A549 treated with AZD2906 at 1 μM for 4 hours (cell line): ENCODE results near the gene IRF7. TPM values are rescaled to one million over a fixed set of nuclear protein-coding genes. Genes with fewer than 3 reads are reported as not detected.

Experiments
- total RNA-seq: library from RNA; stranded (reverse); fragments of 200-300 nt; extraction: Qiagen RNA extraction; gene quantifications from 5 replicates; pipeline ENCODE4 v1.2.3, GENCODE V29; 2022

IRF7 gene
- 4.5 to 8.4 TPM (median 7.3 TPM) in 5 replicates for total RNA-seq

DNA sequence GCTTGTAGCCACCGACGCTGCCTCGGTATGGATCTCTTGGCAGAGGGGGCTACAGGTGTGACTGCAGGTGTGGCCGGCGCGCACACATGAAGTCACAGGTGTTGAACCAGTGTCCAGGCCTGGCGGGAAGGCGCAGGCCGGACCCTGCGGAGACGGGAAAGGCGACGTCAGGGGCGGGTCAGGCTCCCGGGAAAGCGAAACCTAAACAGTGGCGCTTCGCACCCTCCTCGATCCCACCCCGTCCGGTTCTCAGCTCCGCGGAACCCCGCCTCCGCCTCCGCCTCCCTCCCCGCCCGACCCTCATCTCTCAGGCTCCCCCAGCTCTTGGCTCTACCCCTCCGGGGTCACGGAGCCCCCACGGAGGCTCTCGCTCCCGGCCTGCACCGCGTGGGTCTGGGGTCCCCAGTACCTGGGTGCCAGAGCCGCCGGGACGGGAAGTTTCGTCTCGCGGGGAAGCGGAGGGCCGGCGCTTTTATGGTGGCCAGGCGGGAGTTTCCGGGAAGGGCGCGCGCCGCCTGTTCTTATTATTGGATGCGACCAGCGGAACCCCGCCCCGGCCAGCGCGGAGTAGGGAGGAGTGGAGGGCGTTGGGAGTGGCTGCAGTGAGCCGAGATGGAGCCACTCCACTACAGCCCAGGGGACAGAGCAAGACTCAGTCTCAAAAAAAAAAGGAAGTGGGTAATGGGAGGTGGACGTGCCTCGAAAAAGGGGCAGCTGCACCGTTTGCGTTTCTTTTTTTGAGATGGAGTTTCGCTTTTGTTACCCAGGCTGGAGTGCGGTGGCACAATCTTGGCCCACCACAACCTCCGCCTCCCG, at the start of gene IRF7:
TSS of gene IRF7 (minus strand) at position 447 of the 816 bp plus-strand sequence. CDS start 586 bp downstream, outside the sequence.

DNA sequence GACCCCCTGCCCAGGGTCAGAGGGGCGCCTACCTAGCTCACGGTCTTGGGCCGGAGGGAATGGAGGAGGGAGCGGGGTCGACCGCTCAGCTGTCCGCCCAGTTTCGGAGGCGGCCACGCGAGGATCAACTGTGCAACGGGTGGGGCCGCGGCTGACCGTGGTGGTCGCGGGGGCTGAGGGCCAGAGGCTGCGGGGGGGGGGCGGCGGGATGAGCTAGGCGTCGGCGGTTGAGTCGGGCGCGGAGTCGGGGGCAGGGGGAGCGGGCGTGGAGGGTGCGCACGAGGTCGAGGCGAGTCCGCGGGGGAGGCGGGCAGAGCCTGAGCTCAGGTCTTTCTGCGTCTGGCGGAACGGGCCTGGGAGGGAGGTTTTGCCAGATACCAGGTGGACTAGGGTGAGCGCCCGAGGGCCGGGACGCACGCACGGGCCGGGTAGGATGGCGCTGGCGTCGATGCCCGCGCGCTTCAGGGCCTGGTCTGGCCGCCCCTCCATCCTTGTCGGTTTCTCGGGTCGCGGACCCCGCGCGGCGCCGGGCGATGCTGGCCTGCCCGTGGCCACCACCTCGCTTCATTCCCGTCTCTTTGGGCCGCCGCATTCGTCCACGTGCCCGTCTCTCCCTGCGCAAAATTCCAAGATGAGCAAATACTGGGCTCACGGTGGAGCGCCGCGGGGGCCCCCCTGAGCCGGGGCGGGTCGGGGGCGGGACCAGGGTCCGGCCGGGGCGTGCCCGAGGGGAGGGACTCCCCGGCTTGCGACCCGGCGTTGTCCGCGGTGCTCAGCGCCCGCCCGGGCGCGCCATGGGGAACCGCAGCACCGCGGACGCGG, 21.0 kb upstream of the IRF7 start, which contains the start of gene DRD4:
TSS of gene DRD4 (plus strand) at position 759 of the 822 bp plus-strand sequence. CDS start at position 795, 36 bp downstream.

GRCh38 chr11:626475-627307, 10.9 kb upstream of the IRF7 start, which contains the start of gene SCT:
SCT (minus strand) TSS chr11:627181; CDS start chr11:627143, 38 bp downstream.

GRCh38 chr11:624705-625635, 9.2 kb upstream of the IRF7 start, which contains the start of gene CDHR5:
CDHR5 (minus strand) TSS chr11:624955; CDS start chr11:624902, 53 bp downstream.

GRCh38 chr11:575996-576768, 39.6 kb downstream of the IRF7 start, which contains the start of gene PHRF1:
PHRF1 (plus strand) TSS chr11:576470; CDS start chr11:581513, 5,043 bp downstream.

Other genes with a start within 250 kb of the IRF7 start
- gene B4GALNT4, start 246.5 kb downstream of the IRF7 start, total RNA-seq: 9.8 to 19.5 TPM (median 14.0 TPM) in 5 replicates
- 30.1 to 40.1 TPM (median 38.2 TPM) in 5 replicates for gene PKP3, start 221.7 kb downstream of the IRF7 start, total RNA-seq
- 57.4 to 92.9 TPM (median 91.1 TPM) in 5 replicates for gene SIGIRR, start 201.0 kb downstream of the IRF7 start, total RNA-seq
- 0.44 to 1.1 TPM (median 0.70 TPM) in 5 replicates for gene ANO9, start 173.9 kb downstream of the IRF7 start, total RNA-seq
- gene PTDSS2, start 165.7 kb downstream of the IRF7 start, total RNA-seq: 34.6 to 45.9 TPM (median 44.3 TPM) in 5 replicates
- 144 to 193 TPM (median 179 TPM) in 5 replicates for gene RNH1, start 108.7 kb downstream of the IRF7 start, total RNA-seq
- gene HRAS, start 80.4 kb downstream of the IRF7 start, total RNA-seq: 118 to 183 TPM (median 159 TPM) in 5 replicates
- 0.65 to 1.1 TPM (median 0.94 TPM) in 5 replicates for gene LRRC56, start 78.4 kb downstream of the IRF7 start, total RNA-seq
- 1.4 to 3.0 TPM (median 2.9 TPM) in 5 replicates for gene LMNTD2, start 55.2 kb downstream of the IRF7 start, total RNA-seq
- gene RASSF7, start 55.0 kb downstream of the IRF7 start, total RNA-seq: 48.7 to 64.3 TPM (median 60.3 TPM) in 5 replicates
- 32.6 to 39.0 TPM (median 36.7 TPM) in 5 replicates for gene PHRF1, start 39.5 kb downstream of the IRF7 start, total RNA-seq
- gene CDHR5, start 9.0 kb upstream of the IRF7 start, total RNA-seq: 0.03 to 0.41 TPM (median 0.09 TPM) in 5 replicates
- gene SCT, start 11.2 kb upstream of the IRF7 start, total RNA-seq: not detected in 5 replicates
- gene DRD4, start 21.3 kb upstream of the IRF7 start, total RNA-seq: 0.20 to 0.34 TPM (median 0.29 TPM) in 5 replicates
- gene DEAF1, start 79.3 kb upstream of the IRF7 start, total RNA-seq: 32.1 to 37.2 TPM (median 36.5 TPM) in 5 replicates
- gene TMEM80, start 79.9 kb upstream of the IRF7 start, total RNA-seq: 8.1 to 12.3 TPM (median 10.8 TPM) in 5 replicates
- gene EPS8L2, start 90.3 kb upstream of the IRF7 start, total RNA-seq: 75.7 to 126 TPM (median 112 TPM) in 5 replicates
- 373 to 432 TPM (median 392 TPM) in 5 replicates for gene TALDO1, start 131.5 kb upstream of the IRF7 start, total RNA-seq
- 40.1 to 46.1 TPM (median 41.7 TPM) in 5 replicates for gene GATD1, start 161.5 kb upstream of the IRF7 start, total RNA-seq
- 1.6 to 2.9 TPM (median 2.1 TPM) in 5 replicates for gene CEND1, start 174.1 kb upstream of the IRF7 start, total RNA-seq
- 21.2 to 36.1 TPM (median 32.3 TPM) in 5 replicates for gene SLC25A22, start 182.3 kb upstream of the IRF7 start, total RNA-seq
- 9.0 to 15.5 TPM (median 13.9 TPM) in 5 replicates for gene PIDD1, start 189.3 kb upstream of the IRF7 start, total RNA-seq
- gene RPLP2, start 194.0 kb upstream of the IRF7 start, total RNA-seq: 1,597 to 2,654 TPM (median 2,318 TPM) in 5 replicates
- gene PNPLA2, start 203.0 kb upstream of the IRF7 start, total RNA-seq: 37.0 to 61.7 TPM (median 57.7 TPM) in 5 replicates
- 3.3 to 7.2 TPM (median 6.2 TPM) in 5 replicates for gene CRACR2B, start 212.0 kb upstream of the IRF7 start, total RNA-seq
- gene CD151, start 217.0 kb upstream of the IRF7 start, total RNA-seq: 840 to 907 TPM (median 868 TPM) in 5 replicates
- gene POLR2L, start 226.6 kb upstream of the IRF7 start, total RNA-seq: 554 to 741 TPM (median 647 TPM) in 5 replicates
- 136 to 205 TPM (median 200 TPM) in 5 replicates for gene TSPAN4, start 226.9 kb upstream of the IRF7 start, total RNA-seq